Measurements from ENCODE around the gene NPIPB5.
"Not testable (repeated sequence)": the region's sequence is repeated elsewhere in the genome, so short reads cannot be mapped to it uniquely, and the experiment has no call there.

DNA sequence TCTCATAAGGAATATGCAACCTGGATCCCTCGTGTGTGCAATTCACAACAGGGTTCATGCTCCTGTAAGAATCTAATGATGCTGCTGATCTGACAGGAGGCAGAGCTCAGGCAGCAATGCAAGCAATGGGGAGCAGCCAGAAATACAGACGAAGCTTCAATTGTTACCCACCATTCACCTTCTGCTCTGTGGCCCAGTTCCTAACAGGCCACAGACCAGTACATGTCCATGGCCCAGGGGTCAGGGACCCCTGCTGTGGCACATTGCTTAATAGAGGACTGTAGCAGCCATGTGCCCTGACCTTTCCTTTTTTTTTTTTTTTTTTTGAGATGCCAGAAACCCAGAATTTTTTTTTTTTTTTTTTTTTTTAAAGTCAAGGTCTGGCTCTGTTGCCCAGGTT lies 34.1 kb downstream of the NPIPB5 start:
- not testable (repeated sequence) for TF ChIP-seq POLR2AphosphoS5, POLR2A (IDR thresholded peaks at IDR 0.05)
- TF ChIP-seq, protein P1, sequence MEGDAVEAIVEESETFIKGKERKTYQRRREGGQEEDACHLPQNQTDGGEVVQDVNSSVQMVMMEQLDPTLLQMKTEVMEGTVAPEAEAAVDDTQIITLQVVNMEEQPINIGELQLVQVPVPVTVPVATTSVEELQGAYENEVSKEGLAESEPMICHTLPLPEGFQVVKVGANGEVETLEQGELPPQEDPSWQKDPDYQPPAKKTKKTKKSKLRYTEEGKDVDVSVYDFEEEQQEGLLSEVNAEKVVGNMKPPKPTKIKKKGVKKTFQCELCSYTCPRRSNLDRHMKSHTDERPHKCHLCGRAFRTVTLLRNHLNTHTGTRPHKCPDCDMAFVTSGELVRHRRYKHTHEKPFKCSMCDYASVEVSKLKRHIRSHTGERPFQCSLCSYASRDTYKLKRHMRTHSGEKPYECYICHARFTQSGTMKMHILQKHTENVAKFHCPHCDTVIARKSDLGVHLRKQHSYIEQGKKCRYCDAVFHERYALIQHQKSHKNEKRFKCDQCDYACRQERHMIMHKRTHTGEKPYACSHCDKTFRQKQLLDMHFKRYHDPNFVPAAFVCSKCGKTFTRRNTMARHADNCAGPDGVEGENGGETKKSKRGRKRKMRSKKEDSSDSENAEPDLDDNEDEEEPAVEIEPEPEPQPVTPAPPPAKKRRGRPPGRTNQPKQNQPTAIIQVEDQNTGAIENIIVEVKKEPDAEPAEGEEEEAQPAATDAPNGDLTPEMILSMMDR (IDR thresholded peaks at IDR 0.05) = not testable (repeated sequence)

Data from breast epithelium (tissue), 3 donors.